Heart right ventricle (tissue), 16 donors: ENCODE data around the gene SHISA6. TPM values are rescaled to one million over a fixed set of nuclear protein-coding genes. Genes with fewer than 3 reads are reported as not detected.

Experiments
- ATAC-seq, 8 donors: fragments of 200-7000 bp; cut with Tn5 transposase; one replicate each; pipeline ENCODE4 v1.9.1; 2020; ENCODE audit warnings: mild to moderate bottlenecking in 8 of 8, moderate library complexity in 8 of 8, moderate number of reproducible peaks in 1 of 8
- DNase-seq, 2 donors: peaks; one replicate each; pipeline ENCODE4 v3.0.0-alpha.2; 2020
- H3K27ac ChIP-seq, 10 donors: fragments of 200-600 bp; sonication (generic) in 2 of 10; one replicate each; pipeline versions ENCODE4 v1.5.0 to v1.8.0; 2020 to 2022; ENCODE audit warnings: mild to moderate bottlenecking in 3 of 10
- H3K27me3 ChIP-seq, 7 donors: fragments of 200-600 bp; one replicate each; pipeline ENCODE4 v1.8.0; 2021 to 2022; ENCODE audit warnings: mild to moderate bottlenecking in 2 of 7
- H3K36me3 ChIP-seq, 9 donors: fragments of 200-600 bp; sonication (generic) in 1 of 9; one replicate each; pipeline versions ENCODE4 v1.5.0 to v1.8.0; 2020 to 2022; ENCODE audit warnings: mild to moderate bottlenecking in 2 of 9
- H3K4me1 ChIP-seq, 9 donors: fragments of 200-600 bp; sonication (generic) in 1 of 9; one replicate each; pipeline versions ENCODE4 v1.5.0 to v1.8.0; 2020 to 2022; ENCODE audit warnings: mild to moderate bottlenecking in 4 of 9
- H3K4me3 ChIP-seq, 10 donors: fragments of 200-600 bp; sonication (generic) in 2 of 10; one replicate each; pipeline versions ENCODE4 v1.5.0 to v1.8.0; 2020 to 2022; ENCODE audit warnings: mild to moderate bottlenecking in 7 of 10, moderate library complexity in 2 of 10
- H3K9me3 ChIP-seq, 11 donors: fragments of 200-600 bp in 10 of 11; sonication (generic) in 2 of 11; one replicate each; pipeline versions ENCODE4 v1.5.0 to v1.8.0; 2013 to 2022; ENCODE audit warnings: mild to moderate bottlenecking in 2 of 11, control low read depth in 1 of 11, moderate library complexity in 1 of 11
- WGBS, 2 donors: extraction: QIAGEN DNeasy Blood & Tissue Kit; methylation state at CpG; one replicate each; pipeline ENCODE4 v1.1.7; 2013; ENCODE audit warnings: inconsistent platforms in 1 of 2; 5-methylcytosine and 5-hydroxymethylcytosine counted together
- intact Hi-C, 10 donors: fragments of 100-400 bp; cut with DNase I; formaldehyde crosslinking; loops; one replicate each; pipeline versions ENCODE4 v1.11.1 to v1.14.2; 2022
- polyA plus RNA-seq, 2 donors: library from polyadenylated mRNA; stranded (reverse); fragments of 200-250 nt; gene quantifications; one replicate each; pipeline ENCODE4 v1.2.3, GENCODE V29; 2013
- total RNA-seq, 10 donors: library from RNA; stranded (reverse); fragmentation: NEBNext Ultra II Directional in 3 of 10; extraction: Animal tissue kit (Norgen Biotek cat#: 25700) in 3 of 10; gene quantifications; one replicate each; pipeline versions ENCODE4 v1.2.1 to v1.2.4, GENCODE V29; 2021 to 2023
- TF ChIP-seq, protein P1 (sequence below), 9 donors: fragments of 200-600 bp; sonication (generic) in 2 of 9; IDR thresholded peaks; one replicate each; pipeline versions ENCODE4 v1.5.0 to v1.8.0; 2021 to 2022; ENCODE audit warnings: antibody characterized with exemption in 9 of 9, mild to moderate bottlenecking in 5 of 9, moderate library complexity in 1 of 9
- donor health status: Arrhythmogenic right ventricular cardiomyopathy.
- donor health status: ischemic (EF 13 %, LVEDD 7.1; RV severe dilation, severe dysfunction).
- donor health status: healthy with polysubstance abuse.
- donor health status: DM: no; HTN: yes; CAD: no.
- donor health status: DM: no; HTN: no; CAD: no.
- donor health status: ischemic (EF 25% LVEDD 6.9; RV normal size, moderate dysfunction).
- donor health status: ischemic (EF 25% LVEDD 5.7; RV mildly dilated, moderate dysfunction).
- donor health status: healthy.
- donor health status: DM: yes; HTN: yes; CAD: no.
- donor health status: Ischemic cardiomyopathy.
- donor health status: ischemic (EF 35%, LVEDD 5.7; RV mildly dilated, moderate dysfunction).
- donor health status: nonischemic (EF 11% LVEDD 7.7; RV severe dilation, severe dysfunction).
- donor health status: DM: yes; HTN: yes; CAD: no.
- donor health status: PGD.
- donor health status: ischemic (EF 29% LVEDD 5.4; RV normal size, mild dysfunction).
- donor health status: nonischemic (EF 23%, LVEDD 6.1; RV moderate dilation, normal function).

Gene SHISA6
- total and polyA plus RNA-seq, 12 donors: 0.06 to 0.66 (median 0.23) TPM

DNA sequence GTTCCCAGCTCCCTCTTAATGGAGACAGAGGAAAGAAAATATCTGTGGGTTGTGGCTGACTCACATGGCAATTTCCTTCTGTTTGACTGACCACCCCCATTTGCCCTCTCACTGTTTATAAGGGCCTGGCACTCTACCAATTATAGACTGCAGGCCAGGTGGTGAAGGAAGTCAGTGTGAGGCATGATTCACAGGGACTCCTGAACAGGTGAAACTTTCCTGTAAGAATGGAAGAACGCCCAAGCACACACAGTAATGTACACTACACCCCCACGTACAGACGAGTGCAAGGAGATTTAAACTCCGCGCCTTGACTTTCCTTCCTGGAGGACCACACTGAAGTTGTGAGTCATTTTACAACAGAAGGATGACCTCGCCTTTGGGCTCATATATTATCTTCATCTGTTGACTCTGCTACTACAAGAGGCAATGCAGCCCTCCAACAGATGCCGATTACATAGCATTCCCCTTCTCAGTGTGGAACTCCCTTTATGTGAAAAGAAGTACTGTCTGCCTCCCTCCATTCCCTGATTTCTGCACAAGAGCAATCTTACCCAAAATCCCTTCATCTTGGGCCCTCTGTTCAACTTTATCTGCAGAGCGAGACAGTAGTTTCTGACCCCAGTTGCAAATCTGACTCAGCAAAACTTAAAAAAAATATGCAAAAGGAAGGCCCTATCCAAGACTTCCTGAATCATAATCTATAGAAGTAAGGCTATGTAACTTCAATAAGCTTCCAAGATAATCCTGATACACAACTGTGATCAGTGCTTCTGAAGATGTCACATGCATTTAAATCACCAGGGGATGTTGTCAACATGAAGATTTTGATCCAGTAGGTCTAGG lies 163.6 kb downstream of the SHISA6 start:
- 65 to 78% methylated on average over 8 of the region's 8 CpGs for WGBS, 2 donors
- Histone ChIP-seq H3K27me3 (peaks cover 0 to 6% (median 0%) of the 10 kb centered on the region in 7 donors), H3K36me3 (no peaks in the 10 kb centered on the region), H3K4me1 (no peaks in the 10 kb centered on the region), H3K9me3 (peaks cover 0 to 38% (median 13%) of the 10 kb centered on the region in 11 donors), H3K27ac (no peak overlapping the region), H3K4me3 (no peak overlapping the region)
- DNase-seq (no peak), ATAC-seq (no peak)
- intact Hi-C loops: no loop called here
- TF ChIP-seq, protein P1, sequence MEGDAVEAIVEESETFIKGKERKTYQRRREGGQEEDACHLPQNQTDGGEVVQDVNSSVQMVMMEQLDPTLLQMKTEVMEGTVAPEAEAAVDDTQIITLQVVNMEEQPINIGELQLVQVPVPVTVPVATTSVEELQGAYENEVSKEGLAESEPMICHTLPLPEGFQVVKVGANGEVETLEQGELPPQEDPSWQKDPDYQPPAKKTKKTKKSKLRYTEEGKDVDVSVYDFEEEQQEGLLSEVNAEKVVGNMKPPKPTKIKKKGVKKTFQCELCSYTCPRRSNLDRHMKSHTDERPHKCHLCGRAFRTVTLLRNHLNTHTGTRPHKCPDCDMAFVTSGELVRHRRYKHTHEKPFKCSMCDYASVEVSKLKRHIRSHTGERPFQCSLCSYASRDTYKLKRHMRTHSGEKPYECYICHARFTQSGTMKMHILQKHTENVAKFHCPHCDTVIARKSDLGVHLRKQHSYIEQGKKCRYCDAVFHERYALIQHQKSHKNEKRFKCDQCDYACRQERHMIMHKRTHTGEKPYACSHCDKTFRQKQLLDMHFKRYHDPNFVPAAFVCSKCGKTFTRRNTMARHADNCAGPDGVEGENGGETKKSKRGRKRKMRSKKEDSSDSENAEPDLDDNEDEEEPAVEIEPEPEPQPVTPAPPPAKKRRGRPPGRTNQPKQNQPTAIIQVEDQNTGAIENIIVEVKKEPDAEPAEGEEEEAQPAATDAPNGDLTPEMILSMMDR (IDR thresholded peaks at IDR 0.05): no peak

DNA sequence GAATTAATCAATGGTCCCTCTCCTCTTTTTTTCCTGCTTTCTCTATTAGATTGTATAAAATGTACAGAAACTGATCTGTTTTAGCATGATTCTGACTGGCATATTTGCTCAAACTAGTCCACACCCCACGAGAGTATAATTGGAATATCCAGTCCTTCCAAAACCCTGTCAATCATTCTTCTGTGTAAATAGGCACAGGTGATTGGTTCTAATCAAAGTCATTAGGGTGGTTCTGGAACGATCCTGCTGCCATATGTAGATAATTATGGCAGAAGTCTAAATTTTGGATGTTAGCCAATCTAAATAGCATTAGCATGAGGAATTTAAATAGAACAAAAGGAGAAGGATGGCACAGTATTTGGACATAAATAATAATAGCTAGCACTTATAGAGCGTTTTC lies 165.7 kb downstream of the SHISA6 start:
- Histone ChIP-seq H3K4me1 (no peaks in the 10 kb centered on the region), H3K27me3 (peaks cover 0 to 6% (median 0%) of the 10 kb centered on the region in 7 donors), H3K4me3 (no peak overlapping the region), H3K9me3 (peaks cover 0 to 21% (median 5%) of the 10 kb centered on the region in 11 donors), H3K27ac (no peak overlapping the region), H3K36me3 (no peaks in the 10 kb centered on the region)
- intact Hi-C loops: no loop called here
- DNase-seq (no peak), ATAC-seq (no peak)
- TF ChIP-seq, protein P1 (IDR thresholded peaks at IDR 0.05): no peak
- WGBS, 2 donors: 63 to 65% methylated on average over 3 of the region's 3 CpGs

DNA sequence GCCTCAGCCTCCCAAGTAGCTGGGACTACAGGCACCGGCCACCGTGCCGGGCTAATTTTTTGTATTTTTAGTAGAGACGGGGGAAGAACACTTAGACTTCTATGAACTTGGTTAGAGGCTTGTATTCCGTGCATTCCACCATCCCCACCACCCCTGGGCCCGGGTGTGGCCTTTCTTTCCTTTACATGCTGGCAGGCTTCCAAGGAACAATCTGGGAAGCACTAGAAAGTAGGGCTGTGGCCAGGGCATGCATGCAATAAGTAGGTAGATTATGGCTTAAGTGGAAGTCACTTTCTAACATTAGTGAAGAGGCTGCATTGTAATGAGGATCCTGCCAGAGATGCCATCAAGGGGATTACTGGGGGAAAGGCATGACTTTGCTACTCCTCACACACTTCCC lies 171.6 kb downstream of the SHISA6 start:
- H3K27ac ChIP-seq: no peak overlapping the region
- no peak for ATAC-seq
- no peak for DNase-seq
- H3K4me3 ChIP-seq: no peak overlapping the region
- TF ChIP-seq, protein P1 (IDR thresholded peaks at IDR 0.05): no peak
- H3K27me3 ChIP-seq: peaks cover 0 to 6% (median 0%) of the 10 kb centered on the region in 7 donors
- H3K36me3 ChIP-seq: no peaks in the 10 kb centered on the region
- H3K9me3 ChIP-seq: peaks cover 0 to 4% (median 0%) of the 10 kb centered on the region in 11 donors
- intact Hi-C loops: loop anchor here in 1 of 10 donors (10.0 kb wide), 1 partner anchor 58 kb away; no protein-coding TSS in a partner anchor
- no peaks in the 10 kb centered on the region for H3K4me1 ChIP-seq
- WGBS, 2 donors: 52 to 61% methylated on average over 6 of the region's 6 CpGs

DNA sequence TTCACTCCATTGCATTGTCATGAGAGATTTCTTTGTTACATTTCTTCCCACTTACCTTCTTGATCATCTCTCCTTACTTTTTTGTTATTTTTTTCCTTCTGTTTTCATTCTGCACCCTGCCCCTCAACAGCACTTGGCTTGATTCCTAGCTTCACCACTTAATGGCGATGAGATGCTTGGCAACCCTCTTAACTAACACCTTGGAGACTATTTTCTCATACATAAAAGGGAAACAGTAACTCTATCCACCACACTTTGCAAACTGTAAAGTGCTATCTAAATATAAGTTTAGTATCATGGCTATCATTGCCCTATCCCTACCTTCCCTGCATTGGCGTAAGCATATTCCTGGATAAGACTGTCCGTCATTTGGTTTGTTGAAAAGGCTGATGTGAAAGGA lies 177.3 kb downstream of the SHISA6 start:
- DNase-seq (no peak), ATAC-seq (no peak)
- H3K4me3 ChIP-seq: no peak overlapping the region
- H3K27me3 ChIP-seq: no peaks in the 10 kb centered on the region
- 86 to 91% methylated on average over 3 of the region's 3 CpGs for WGBS, 2 donors
- intact Hi-C loops: loop anchor here in 1 of 10 donors (10.0 kb wide), 1 partner anchor 64 kb away; no protein-coding TSS in a partner anchor
- H3K4me1 ChIP-seq: no peaks in the 10 kb centered on the region
- no peaks in the 10 kb centered on the region for H3K36me3 ChIP-seq
- TF ChIP-seq, protein P1 (IDR thresholded peaks at IDR 0.05): no peak
- H3K9me3 ChIP-seq: peaks cover 0 to 11% (median 1%) of the 10 kb centered on the region in 11 donors
- H3K27ac ChIP-seq: no peak overlapping the region
